Liver (tissue), 9 donors: ENCODE measurements around the gene GLIS1. TPM values are rescaled to one million over a fixed set of nuclear protein-coding genes. Genes with fewer than 3 reads are reported as not detected.

ENCODE experiments used
- DNase-seq: peaks from one replicate; pipeline ENCODE4 v3.0.0-alpha.2; 2017; ENCODE audit warnings: low spot score
- H3K27ac ChIP-seq, 2 donors: one replicate each; pipeline ENCODE4 v1.7.0; 2013; ENCODE audit warnings: inconsistent platforms in 2 of 2, low read length in 2 of 2, control low read depth in 1 of 2, low read depth in 1 of 2, mild to moderate bottlenecking in 1 of 2
- H3K27me3 ChIP-seq, 4 donors: one replicate each; pipeline versions ENCODE4 v1.6.1 to v1.7.0; 2013; ENCODE audit warnings: low read length in 3 of 4, inconsistent platforms in 1 of 4, mild to moderate bottlenecking in 1 of 4, moderate library complexity in 1 of 4; ENCODE audit not compliant: control insufficient read depth in 4 of 4, insufficient read depth in 4 of 4
- H3K36me3 ChIP-seq, 4 donors: one replicate each; pipeline versions ENCODE4 v1.6.1 to v1.7.0; 2013; ENCODE audit warnings: low read length in 3 of 4, mild to moderate bottlenecking in 3 of 4, low read depth in 1 of 4, moderate library complexity in 1 of 4; ENCODE audit not compliant: control insufficient read depth in 4 of 4, insufficient read depth in 3 of 4
- H3K4me1 ChIP-seq, 4 donors: one replicate each; pipeline versions ENCODE4 v1.6.1 to v1.7.0; 2013; ENCODE audit warnings: low read length in 3 of 4, mild to moderate bottlenecking in 3 of 4, moderate library complexity in 1 of 4; ENCODE audit not compliant: control insufficient read depth in 4 of 4, insufficient read depth in 4 of 4
- H3K4me3 ChIP-seq, 3 donors: one replicate each; pipeline versions ENCODE4 v1.6.1 to v1.7.0; 2013; ENCODE audit warnings: low read length in 3 of 3, control low read depth in 1 of 3, low read depth in 1 of 3, mild to moderate bottlenecking in 1 of 3
- H3K9ac ChIP-seq, 2 donors: one replicate each; pipeline ENCODE4 v1.7.0; 2013; ENCODE audit warnings: low read length in 2 of 2, mild to moderate bottlenecking in 2 of 2, moderate library complexity in 2 of 2, control low read depth in 1 of 2, low read depth in 1 of 2
- H3K9me3 ChIP-seq, 4 donors: one replicate each; pipeline versions ENCODE4 v1.6.1 to v1.7.0; 2013; ENCODE audit warnings: low read length in 3 of 4; ENCODE audit not compliant: control insufficient read depth in 4 of 4
- ATF3 ChIP-seq: IDR thresholded peaks from 2 replicates; pipeline ENCODE4 v1.6.1; 2016; ENCODE audit warnings: antibody characterized with exemption
- EGR1 ChIP-seq, 2 donors: IDR thresholded peaks; 2 replicates each; pipeline ENCODE4 v1.6.1; 2016 to 2018; ENCODE audit warnings: antibody characterized with exemption in 2 of 2, low read depth in 2 of 2
- FOXA2 ChIP-seq: IDR thresholded peaks from 2 replicates; pipeline ENCODE4 v1.6.1; 2016; ENCODE audit warnings: antibody characterized with exemption
- GABPA ChIP-seq, 2 donors: IDR thresholded peaks in 1 of 2; conservative IDR thresholded peaks in 1 of 2; 2 replicates each; pipeline ENCODE4 v1.6.1; 2016; ENCODE audit warnings: antibody characterized with exemption in 2 of 2, mild to moderate bottlenecking in 1 of 2, moderate library complexity in 1 of 2
- HNF4A ChIP-seq, 2 donors: conservative IDR thresholded peaks; 2 replicates each; pipeline ENCODE4 v1.6.1; 2016; ENCODE audit warnings: antibody characterized with exemption in 2 of 2, mild to moderate bottlenecking in 2 of 2
- HNF4G ChIP-seq: IDR thresholded peaks from 2 replicates; pipeline ENCODE4 v1.6.1; 2016; ENCODE audit warnings: antibody characterized with exemption
- JUND ChIP-seq, 2 donors: IDR thresholded peaks; 2 replicates each; pipeline ENCODE4 v1.6.1; 2016; ENCODE audit warnings: antibody characterized with exemption in 2 of 2
- NR2F2 ChIP-seq: IDR thresholded peaks from 2 replicates; pipeline ENCODE4 v1.6.1; 2016; ENCODE audit warnings: antibody characterized with exemption
- RAD21 ChIP-seq, 2 donors: IDR thresholded peaks; 2 replicates each; pipeline ENCODE4 v1.6.1; 2016; ENCODE audit warnings: antibody characterized with exemption in 2 of 2, mild to moderate bottlenecking in 2 of 2
- REST ChIP-seq: IDR thresholded peaks from 2 replicates; pipeline ENCODE4 v1.6.1; 2016; ENCODE audit warnings: antibody characterized with exemption, mild to moderate bottlenecking
- RXRA ChIP-seq, 2 donors: IDR thresholded peaks; 2 replicates each; pipeline ENCODE4 v1.6.1; 2017 to 2018; ENCODE audit warnings: antibody characterized with exemption in 2 of 2, mild to moderate bottlenecking in 1 of 2
- SP1 ChIP-seq: IDR thresholded peaks from 2 replicates; pipeline ENCODE4 v1.6.1; 2018; ENCODE audit warnings: antibody characterized with exemption, mild to moderate bottlenecking
- TAF1 ChIP-seq: conservative IDR thresholded peaks from 2 replicates; pipeline ENCODE4 v1.6.1; 2016; ENCODE audit warnings: antibody characterized with exemption, mild to moderate bottlenecking
- YY1 ChIP-seq: IDR thresholded peaks from 2 replicates; pipeline ENCODE4 v1.6.1; 2016; ENCODE audit warnings: antibody characterized with exemption, mild to moderate bottlenecking
- WGBS: extraction: QIAGEN DNeasy Blood & Tissue Kit; methylation state at CpG from one replicate; pipeline ENCODE4 v1.1.7; 2013; 5-methylcytosine and 5-hydroxymethylcytosine counted together
- polyA plus RNA-seq, 2 donors: library from polyadenylated mRNA; stranded (reverse) in 1 of 2; unstranded in 1 of 2; fragments of 200-250 nt in 1 of 2; fragments of >200 nt in 1 of 2; fragmentation: Nextera tagmentation in 1 of 2; extraction: Ambion mirVana in 1 of 2; gene quantifications; one replicate each; pipeline versions ENCODE4 v1.2.1 to v1.2.3, GENCODE V29; 2013 to 2015
- total RNA-seq, 2 donors: library from RNA; depleted of rRNA; stranded (reverse); fragments of >200 nt; gene quantifications; one replicate each; pipeline ENCODE4 v1.2.3, GENCODE V29; 2014
- TF ChIP-seq, protein P1 (sequence below): fragments of 150-350 bp; IDR thresholded peaks from 2 replicates; pipeline ENCODE4 v1.5.1; 2017; ENCODE audit warnings: improper control_type of control experiment, low read depth, low read length; ENCODE audit not compliant: missing input control
- TF ChIP-seq, protein P2 (sequence below): IDR thresholded peaks from 2 replicates; pipeline ENCODE4 v1.6.1; 2016; ENCODE audit warnings: antibody characterized with exemption
- donor health status: healthy.
- donor health status: healthy.
- donor health status: healthy.
- donor health status: healthy.
- donor health status: healthy.

The GLIS1 gene
- total and polyA plus RNA-seq, 4 donors: under 0.01 to 0.05 TPM; not detected in 2

- Histone ChIP-seq H3K36me3 (no peaks in the 10 kb centered on the region), H3K27me3 (no peaks in the 10 kb centered on the region), H3K27ac (no peak overlapping the region), H3K9me3 (no peaks in the 10 kb centered on the region), H3K9ac (no peak overlapping the region), H3K4me3 (no peak overlapping the region), H3K4me1 (no peaks in the 10 kb centered on the region)
- WGBS: 70% methylated on average over 22 of the region's 22 CpGs
- TF ChIP-seq FOXA2 (no peak), GABPA (IDR thresholded peaks at IDR 0.05 in 1 of 2, conservative IDR thresholded peaks at IDR 0.05 in 1 of 2) (no peak), REST (no peak), SP1 (no peak), ATF3 (no peak), NR2F2 (no peak), RXRA (IDR thresholded peaks at IDR 0.05) (no peak), TAF1 (no peak), JUND (IDR thresholded peaks at IDR 0.05) (no peak), RAD21 (IDR thresholded peaks at IDR 0.05) (no peak), YY1 (no peak), HNF4G (no peak), EGR1 (IDR thresholded peaks at IDR 0.05; ENCODE audit: low read depth in 2 of 2) (no peak), HNF4A (conservative IDR thresholded peaks at IDR 0.05) (no peak)
- TF ChIP-seq, protein P1, sequence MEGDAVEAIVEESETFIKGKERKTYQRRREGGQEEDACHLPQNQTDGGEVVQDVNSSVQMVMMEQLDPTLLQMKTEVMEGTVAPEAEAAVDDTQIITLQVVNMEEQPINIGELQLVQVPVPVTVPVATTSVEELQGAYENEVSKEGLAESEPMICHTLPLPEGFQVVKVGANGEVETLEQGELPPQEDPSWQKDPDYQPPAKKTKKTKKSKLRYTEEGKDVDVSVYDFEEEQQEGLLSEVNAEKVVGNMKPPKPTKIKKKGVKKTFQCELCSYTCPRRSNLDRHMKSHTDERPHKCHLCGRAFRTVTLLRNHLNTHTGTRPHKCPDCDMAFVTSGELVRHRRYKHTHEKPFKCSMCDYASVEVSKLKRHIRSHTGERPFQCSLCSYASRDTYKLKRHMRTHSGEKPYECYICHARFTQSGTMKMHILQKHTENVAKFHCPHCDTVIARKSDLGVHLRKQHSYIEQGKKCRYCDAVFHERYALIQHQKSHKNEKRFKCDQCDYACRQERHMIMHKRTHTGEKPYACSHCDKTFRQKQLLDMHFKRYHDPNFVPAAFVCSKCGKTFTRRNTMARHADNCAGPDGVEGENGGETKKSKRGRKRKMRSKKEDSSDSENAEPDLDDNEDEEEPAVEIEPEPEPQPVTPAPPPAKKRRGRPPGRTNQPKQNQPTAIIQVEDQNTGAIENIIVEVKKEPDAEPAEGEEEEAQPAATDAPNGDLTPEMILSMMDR: no peak
- TF ChIP-seq, protein P2, sequence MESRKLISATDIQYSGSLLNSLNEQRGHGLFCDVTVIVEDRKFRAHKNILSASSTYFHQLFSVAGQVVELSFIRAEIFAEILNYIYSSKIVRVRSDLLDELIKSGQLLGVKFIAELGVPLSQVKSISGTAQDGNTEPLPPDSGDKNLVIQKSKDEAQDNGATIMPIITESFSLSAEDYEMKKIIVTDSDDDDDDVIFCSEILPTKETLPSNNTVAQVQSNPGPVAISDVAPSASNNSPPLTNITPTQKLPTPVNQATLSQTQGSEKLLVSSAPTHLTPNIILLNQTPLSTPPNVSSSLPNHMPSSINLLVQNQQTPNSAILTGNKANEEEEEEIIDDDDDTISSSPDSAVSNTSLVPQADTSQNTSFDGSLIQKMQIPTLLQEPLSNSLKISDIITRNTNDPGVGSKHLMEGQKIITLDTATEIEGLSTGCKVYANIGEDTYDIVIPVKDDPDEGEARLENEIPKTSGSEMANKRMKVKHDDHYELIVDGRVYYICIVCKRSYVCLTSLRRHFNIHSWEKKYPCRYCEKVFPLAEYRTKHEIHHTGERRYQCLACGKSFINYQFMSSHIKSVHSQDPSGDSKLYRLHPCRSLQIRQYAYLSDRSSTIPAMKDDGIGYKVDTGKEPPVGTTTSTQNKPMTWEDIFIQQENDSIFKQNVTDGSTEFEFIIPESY: no peak
- DNase-seq: no peak
Measured at GRCh38 chr1:53620061-53620855, 118.7 kb downstream of the GLIS1 start.
